OCI-LY3 (cell line): ENCODE data around the gene CIZ1.
"Not testable (repeated sequence)": the region's sequence is repeated elsewhere in the genome, so short reads cannot be mapped to it uniquely, and the experiment has no call there.

Experiments
- H2AFZ ChIP-seq: fragments of 200-600, 300-600 bp; shearing (Covaris generic); 2 replicates; pipeline ENCODE4 v1.6.0; 2014; ENCODE audit warnings: antibody characterized with exemption, low read depth, low read length
- H3K27ac ChIP-seq: fragments of 200-600, 300-600 bp; sonication (generic); 2 replicates; pipeline ENCODE4 v1.5.1; 2014; ENCODE audit warnings: mild to moderate bottlenecking, low read length, moderate library complexity, mixed read lengths
- H3K27me3 ChIP-seq: fragments of 200-600, 300-600 bp; sonication (generic); 2 replicates; pipeline ENCODE4 v1.6.1; 2014; ENCODE audit warnings: low read depth, low read length, mixed read lengths
- H3K36me3 ChIP-seq: fragments of 200-600, 300-600 bp; sonication (generic); replicated peaks from 2 replicates; pipeline ENCODE3; 2014; ENCODE audit warnings: low read depth, low read length, mixed read lengths
- H3K4me1 ChIP-seq: fragments of 300-600, 200-600 bp; sonication (generic); 2 replicates; pipeline ENCODE4 v1.6.1; 2014; ENCODE audit warnings: low read length, mixed read lengths
- H3K4me2 ChIP-seq: fragments of 200-600, 300-600 bp; sonication (generic); 2 replicates; pipeline ENCODE4 v1.6.1; 2014; ENCODE audit warnings: low read length, mixed read lengths
- H3K4me3 ChIP-seq: fragments of 300-600, 200-600 bp; sonication (generic); 2 replicates; pipeline ENCODE4 v1.5.1; 2014; ENCODE audit warnings: antibody characterized with exemption, mild to moderate bottlenecking, low read length, moderate library complexity
- H3K79me2 ChIP-seq: fragments of 300-600, 200-600 bp; shearing (Covaris generic); 2 replicates; pipeline ENCODE4 v1.6.1; 2014; ENCODE audit warnings: mild to moderate bottlenecking, low read length, mixed read lengths
- H3K9ac ChIP-seq: fragments of 300-600, 200-600 bp; shearing (Covaris generic); 2 replicates; pipeline ENCODE4 v1.6.0; 2014; ENCODE audit warnings: mild to moderate bottlenecking, low read length, moderate library complexity
- H3K9me3 ChIP-seq: fragments of 200-600, 300-600 bp; shearing (Covaris generic); 2 replicates; pipeline ENCODE4 v1.6.1; 2014; ENCODE audit warnings: low read length, mixed read lengths; ENCODE audit not compliant: insufficient read depth
- H4K20me1 ChIP-seq: fragments of 200-600, 300-600 bp; sonication (generic); 2 replicates; pipeline ENCODE4 v1.6.1; 2016; ENCODE audit warnings: low read length, mixed read lengths; ENCODE audit not compliant: insufficient read depth
- EZH2phosphoT487 ChIP-seq: fragments of 200-600 bp; shearing (Covaris generic); IDR thresholded peaks from 2 replicates; pipeline ENCODE4 v1.6.1; 2018; ENCODE audit warnings: antibody characterized with exemption, mixed run types, low read depth
- TF ChIP-seq, protein P1 (sequence below): fragments of 200-600, 300-600 bp; sonication (generic); IDR thresholded peaks from 2 replicates; pipeline ENCODE4 v1.5.1; 2014; ENCODE audit warnings: antibody characterized with exemption, low read length, low read depth

CIZ1 gene

DNA sequence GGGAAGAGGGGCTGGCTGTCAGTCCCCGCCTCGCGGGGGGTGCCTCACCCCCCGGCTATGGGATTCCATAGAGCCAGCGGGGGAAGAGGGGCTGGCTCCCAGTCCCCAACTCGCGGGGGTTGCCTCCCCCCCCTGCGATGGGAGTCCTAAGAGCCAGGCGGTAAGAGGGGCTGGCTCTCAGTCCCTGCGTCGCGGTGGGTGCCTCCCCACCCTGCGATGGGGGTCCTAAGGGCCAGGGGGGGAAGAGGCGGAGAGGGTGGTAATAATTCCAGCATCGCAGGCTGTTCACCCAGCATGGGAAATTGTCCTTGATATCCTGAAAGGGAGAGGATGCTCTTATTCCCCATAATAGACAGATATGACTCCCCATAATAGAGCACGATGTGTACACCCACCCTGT, 51.8 kb downstream of the CIZ1 start:
- H3K27ac ChIP-seq = no peak overlapping the region
- no peak overlapping the region for H3K4me3 ChIP-seq
- no peaks in the 10 kb centered on the region for H3K79me2 ChIP-seq
- no peaks in the 10 kb centered on the region for H3K9me3 ChIP-seq
- no peaks in the 10 kb centered on the region for H3K4me1 ChIP-seq
- no peak for TF ChIP-seq EZH2phosphoT487
- TF ChIP-seq, protein P1, sequence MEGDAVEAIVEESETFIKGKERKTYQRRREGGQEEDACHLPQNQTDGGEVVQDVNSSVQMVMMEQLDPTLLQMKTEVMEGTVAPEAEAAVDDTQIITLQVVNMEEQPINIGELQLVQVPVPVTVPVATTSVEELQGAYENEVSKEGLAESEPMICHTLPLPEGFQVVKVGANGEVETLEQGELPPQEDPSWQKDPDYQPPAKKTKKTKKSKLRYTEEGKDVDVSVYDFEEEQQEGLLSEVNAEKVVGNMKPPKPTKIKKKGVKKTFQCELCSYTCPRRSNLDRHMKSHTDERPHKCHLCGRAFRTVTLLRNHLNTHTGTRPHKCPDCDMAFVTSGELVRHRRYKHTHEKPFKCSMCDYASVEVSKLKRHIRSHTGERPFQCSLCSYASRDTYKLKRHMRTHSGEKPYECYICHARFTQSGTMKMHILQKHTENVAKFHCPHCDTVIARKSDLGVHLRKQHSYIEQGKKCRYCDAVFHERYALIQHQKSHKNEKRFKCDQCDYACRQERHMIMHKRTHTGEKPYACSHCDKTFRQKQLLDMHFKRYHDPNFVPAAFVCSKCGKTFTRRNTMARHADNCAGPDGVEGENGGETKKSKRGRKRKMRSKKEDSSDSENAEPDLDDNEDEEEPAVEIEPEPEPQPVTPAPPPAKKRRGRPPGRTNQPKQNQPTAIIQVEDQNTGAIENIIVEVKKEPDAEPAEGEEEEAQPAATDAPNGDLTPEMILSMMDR = no peak
- no peak overlapping the region for H3K4me2 ChIP-seq
- H2AFZ ChIP-seq = no peak overlapping the region
- H3K9ac ChIP-seq = no peak overlapping the region
- no peaks in the 10 kb centered on the region for H4K20me1 ChIP-seq
- H3K36me3 ChIP-seq = no peaks in the 10 kb centered on the region
- no peaks in the 10 kb centered on the region for H3K27me3 ChIP-seq

DNA sequence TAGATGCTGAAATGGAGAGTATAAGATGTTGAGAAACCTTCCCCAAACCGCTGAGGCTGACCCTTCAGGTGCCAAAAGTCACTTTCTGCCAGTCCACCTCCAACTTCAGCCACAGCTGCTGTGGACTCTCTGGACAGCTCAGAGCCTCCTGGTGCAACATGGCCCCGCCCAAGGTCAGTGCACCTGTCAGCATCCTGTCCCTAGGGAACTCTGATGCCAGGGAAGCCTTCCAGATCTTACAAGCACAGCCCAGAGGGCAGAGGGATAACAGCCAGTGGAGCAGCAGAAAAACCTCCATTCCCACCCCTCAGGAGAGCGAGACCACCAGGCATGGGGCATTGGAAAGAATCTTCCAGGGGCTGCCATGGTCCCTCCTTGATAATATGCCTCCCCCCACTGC, 53.4 kb downstream of the CIZ1 start:
- peaks cover 7% of the 10 kb centered on the region for H3K27me3 ChIP-seq
- no peaks in the 10 kb centered on the region for H3K4me1 ChIP-seq
- no peak for TF ChIP-seq EZH2phosphoT487
- TF ChIP-seq, protein P1 = no peak
- no peak overlapping the region for H3K9ac ChIP-seq
- no peak overlapping the region for H3K27ac ChIP-seq
- no peaks in the 10 kb centered on the region for H3K36me3 ChIP-seq
- no peaks in the 10 kb centered on the region for H3K9me3 ChIP-seq
- H3K4me2 ChIP-seq = no peak overlapping the region
- H4K20me1 ChIP-seq = no peaks in the 10 kb centered on the region
- no peaks in the 10 kb centered on the region for H3K79me2 ChIP-seq
- no peak overlapping the region for H2AFZ ChIP-seq
- H3K4me3 ChIP-seq = no peak overlapping the region

DNA sequence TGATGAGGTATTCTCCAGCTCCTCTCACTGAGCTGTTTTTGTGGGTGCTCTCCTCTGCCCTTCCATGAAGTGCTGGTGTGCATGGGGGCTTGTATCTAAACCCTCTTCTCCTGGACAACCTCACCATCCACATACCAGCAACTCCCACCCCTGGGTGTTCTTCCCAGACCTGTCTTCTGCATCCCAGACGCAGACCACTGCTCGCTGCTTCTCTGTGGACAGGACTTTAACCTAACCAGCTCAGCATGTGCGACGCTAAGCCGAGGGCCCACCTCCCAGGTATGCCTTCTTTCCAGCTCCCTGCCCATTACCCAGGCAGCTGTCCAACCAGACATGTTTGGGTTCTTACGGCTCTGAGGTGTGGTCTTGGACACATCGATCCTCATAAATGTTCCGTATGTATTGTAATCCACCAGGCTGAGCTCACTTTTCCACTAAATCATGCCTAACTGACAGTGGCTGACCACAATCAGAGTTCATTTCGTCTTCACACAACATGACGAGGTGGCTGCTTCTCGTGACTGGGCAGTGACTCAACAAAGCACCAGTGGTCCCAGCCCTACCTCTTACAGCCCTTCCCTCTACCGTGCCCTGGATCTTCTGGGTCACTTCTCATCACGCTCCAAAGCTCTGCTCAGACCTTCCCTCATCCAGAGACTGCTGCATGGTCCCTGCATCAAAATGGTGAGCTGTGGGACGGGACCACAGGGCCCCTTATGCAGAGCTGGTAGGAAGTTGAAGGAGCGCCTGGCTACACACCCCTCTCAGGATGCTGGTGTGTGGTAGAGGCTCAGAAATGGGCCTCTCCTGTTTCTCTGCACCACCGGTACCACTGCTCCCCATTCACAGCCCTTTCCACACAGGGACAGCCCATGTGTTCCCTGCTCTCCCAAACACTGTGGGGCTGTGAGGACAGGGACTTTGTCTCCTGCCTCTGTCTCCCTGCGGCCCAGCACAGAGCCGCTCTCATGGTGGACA, 54.3 kb downstream of the CIZ1 start:
- H3K9me3 ChIP-seq = no peaks in the 10 kb centered on the region
- no peak overlapping the region for H3K4me3 ChIP-seq
- H3K4me1 ChIP-seq = no peaks in the 10 kb centered on the region
- H3K27ac ChIP-seq = no peak overlapping the region
- H3K79me2 ChIP-seq = no peaks in the 10 kb centered on the region
- no peaks in the 10 kb centered on the region for H3K36me3 ChIP-seq
- H3K27me3 ChIP-seq = peaks cover 12% of the 10 kb centered on the region
- no peak overlapping the region for H3K4me2 ChIP-seq
- no peaks in the 10 kb centered on the region for H4K20me1 ChIP-seq
- H2AFZ ChIP-seq = no peak overlapping the region
- no peak for TF ChIP-seq EZH2phosphoT487
- TF ChIP-seq, protein P1 = no peak
- no peak overlapping the region for H3K9ac ChIP-seq

DNA sequence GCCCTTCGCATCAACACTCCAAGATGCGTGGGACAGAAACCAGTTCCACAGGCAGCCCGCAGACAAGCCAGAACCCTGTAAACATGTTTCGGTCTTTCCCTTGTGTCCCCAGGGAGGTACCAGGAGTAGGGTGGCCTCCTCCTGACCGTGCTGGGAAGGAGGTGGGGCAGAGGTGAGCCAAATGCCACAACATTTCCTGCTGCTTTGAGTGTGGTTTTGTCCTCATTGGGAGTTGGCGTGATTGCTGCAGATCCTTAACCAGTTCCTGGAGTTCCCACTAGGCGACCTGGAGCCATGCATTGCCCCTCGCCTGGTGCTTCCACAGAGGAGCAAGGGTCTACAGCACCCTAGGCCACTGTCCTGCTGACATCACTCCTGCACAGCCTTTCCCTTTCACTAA, 55.8 kb downstream of the CIZ1 start:
- not testable (repeated sequence) for H3K36me3 ChIP-seq, H3K9me3 ChIP-seq, H4K20me1 ChIP-seq, H3K4me3 ChIP-seq, H3K27ac ChIP-seq, H2AFZ ChIP-seq, H3K4me2 ChIP-seq, H3K4me1 ChIP-seq, H3K79me2 ChIP-seq, H3K9ac ChIP-seq
- peaks cover 21% of the 10 kb centered on the region for H3K27me3 ChIP-seq

DNA sequence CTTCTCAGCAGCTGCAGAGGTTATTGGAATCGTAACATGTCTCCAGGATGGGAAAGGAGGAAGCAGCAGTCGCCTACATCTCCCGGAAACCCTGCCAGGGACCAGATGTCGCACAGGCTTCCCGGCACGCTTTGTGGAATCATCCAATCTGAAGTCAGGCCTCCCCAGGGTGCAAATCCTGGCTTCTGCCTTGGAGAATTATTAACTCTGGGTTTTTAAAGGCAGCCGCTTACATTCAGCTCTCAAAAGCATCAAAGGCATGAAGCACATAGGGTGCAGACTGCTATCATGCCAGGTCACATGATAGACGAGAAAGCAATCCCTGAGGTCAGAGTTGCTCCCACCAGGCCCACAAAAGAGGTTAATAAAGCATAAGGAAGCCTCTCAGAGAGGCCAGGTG, 59.2 kb downstream of the CIZ1 start:
- not testable (repeated sequence) for H3K4me2 ChIP-seq, H3K4me1 ChIP-seq, H3K27ac ChIP-seq

DNA sequence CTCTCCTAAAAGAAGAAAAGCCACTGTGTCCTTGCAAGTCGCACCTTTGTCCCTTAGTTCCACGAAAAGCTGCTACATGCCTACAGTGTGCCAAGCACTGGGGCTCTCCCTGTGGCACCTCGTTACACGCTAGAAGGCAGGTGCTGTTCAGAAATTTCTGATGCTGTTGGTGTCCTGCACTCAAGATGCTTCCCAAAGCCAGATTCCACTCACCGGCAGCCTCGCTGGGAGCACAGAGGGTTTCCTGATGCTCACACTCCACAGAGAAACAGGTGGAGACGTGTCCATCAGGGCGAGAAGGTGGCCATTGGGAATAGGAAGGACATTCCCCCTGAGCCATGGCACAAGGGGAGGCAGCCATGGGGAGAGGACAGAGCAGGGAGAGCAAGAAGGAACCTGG, 60.0 kb downstream of the CIZ1 start:
- H3K27ac ChIP-seq, H2AFZ ChIP-seq, H3K9me3 ChIP-seq, H3K9ac ChIP-seq, H3K4me1 ChIP-seq, H4K20me1 ChIP-seq, H3K36me3 ChIP-seq, H3K4me3 ChIP-seq, H3K4me2 ChIP-seq: not testable (repeated sequence)
- Histone ChIP-seq H3K27me3 (peaks cover 21% of the 10 kb centered on the region), H3K79me2 (peaks cover 15% of the 10 kb centered on the region)

More for the DNA sequence above, 59.2 kb downstream of the CIZ1 start:
- not testable (repeated sequence) for H4K20me1 ChIP-seq, H2AFZ ChIP-seq, H3K79me2 ChIP-seq, H3K9me3 ChIP-seq, H3K9ac ChIP-seq, H3K36me3 ChIP-seq, H3K4me3 ChIP-seq
- H3K27me3 ChIP-seq = peaks cover 21% of the 10 kb centered on the region

DNA sequence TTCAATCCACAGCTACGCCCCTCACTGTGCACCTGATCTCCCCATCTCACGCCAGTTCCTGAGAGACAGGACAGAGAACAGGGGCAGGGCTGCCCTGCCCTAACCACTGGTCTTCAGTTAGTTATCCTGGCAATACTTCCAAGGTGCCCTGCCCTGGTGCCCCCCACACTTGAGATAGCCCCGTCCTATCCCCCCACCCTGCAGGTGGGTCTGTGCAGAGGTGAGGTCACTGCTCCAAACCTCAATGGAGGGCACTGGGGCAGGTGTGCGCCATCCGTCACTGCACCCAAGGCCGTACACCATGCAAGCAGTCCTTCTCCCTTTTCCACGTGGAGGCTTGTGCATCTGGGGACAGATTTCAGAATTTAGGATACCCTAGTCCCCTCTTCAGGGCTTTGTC, 60.7 kb downstream of the CIZ1 start:
- not testable (repeated sequence) for H3K4me2 ChIP-seq, H3K9ac ChIP-seq, H3K27ac ChIP-seq, H4K20me1 ChIP-seq, H3K4me3 ChIP-seq, H3K36me3 ChIP-seq, H3K9me3 ChIP-seq, H2AFZ ChIP-seq
- Histone ChIP-seq H3K79me2 (peaks cover 22% of the 10 kb centered on the region), H3K27me3 (peaks cover 21% of the 10 kb centered on the region), H3K4me1 (peaks cover 11% of the 10 kb centered on the region)
